Measurements from ENCODE around the gene USP26. TPM values are rescaled to one million over a fixed set of nuclear protein-coding genes. Genes with fewer than 3 reads are reported as not detected.
"Not testable (repeated sequence)": the region's sequence is repeated elsewhere in the genome, so short reads cannot be mapped to it uniquely, and the experiment has no call there.

USP26 gene
- polyA plus RNA-seq, 2 of the 4 experiments (the other 2 are of a cell fraction), result not detected

- POLR2A ChIA-PET, result no interaction called here
- CTCF ChIA-PET, result no interaction called here
- ATAC-seq (no peak), FAIRE-seq (no peak), DNase-seq (ENCODE audit: low read depth in 1 of 2, low spot score in 1 of 2) (no peak)
- no peak overlapping the region for H3K4me3 ChIP-seq
- TF ChIP-seq BHLHE40 (IDR thresholded peaks at IDR 0.05; ENCODE audit: low read depth, low read length) (no peak), CHD2 (IDR thresholded peaks at IDR 0.05; ENCODE audit: low read length, partially characterized antibody) (no peak), JUN (IDR thresholded peaks at IDR 0.05) (no peak), BCL3 (IDR thresholded peaks at IDR 0.05) (no peak), ZC3H11A (IDR thresholded peaks at IDR 0.05) (no peak), SREBF2 (IDR thresholded peaks at IDR 0.05) (no peak), HDAC2 (IDR thresholded peaks at IDR 0.05) (no peak), CBX2 (IDR thresholded peaks at IDR 0.05; ENCODE audit: borderline replicate concordance, low read depth) (no peak), CBX8 (IDR thresholded peaks at IDR 0.05) (no peak), TFCP2L1 (CRISPR knock-in tag; IDR thresholded peaks at IDR 0.05) (no peak), ELK1 (IDR thresholded peaks at IDR 0.05; ENCODE audit: low read depth, low read length) (no peak), POLR2A (IDR thresholded peaks at IDR 0.05; ENCODE audit: low read length) (no peak), EHMT2 (IDR thresholded peaks at IDR 0.05; ENCODE audit: low read depth) (no peak), E2F6 (IDR thresholded peaks at IDR 0.05; ENCODE audit: borderline replicate concordance, low read depth) (no peak), MYC (IDR thresholded peaks at IDR 0.05; ENCODE audit: borderline replicate concordance, low read length) (no peak), FOSB (CRISPR knock-in tag; IDR thresholded peaks at IDR 0.05) (no peak), HES2 (IDR thresholded peaks at IDR 0.05) (no peak), USF2 (IDR thresholded peaks at IDR 0.05) (no peak), HOXB13 (CRISPR knock-in tag; IDR thresholded peaks at IDR 0.05; ENCODE audit: low read depth) (no peak), NPAS2 (CRISPR knock-in tag; IDR thresholded peaks at IDR 0.05; ENCODE audit: borderline replicate concordance) (no peak)
- no peak overlapping the region for H3K27ac ChIP-seq
- H3K4me1 ChIP-seq, result no peaks in the 10 kb centered on the region
- H3K9me3 ChIP-seq, result no peaks in the 10 kb centered on the region
- no peak overlapping the region for H3K4me2 ChIP-seq
These were observed 7.5 kb downstream of the USP26 start for GRCh38 chrX:133089411-133089810.

GRCh38 chrX:133085785-133086184, 11.1 kb downstream of the USP26 start:
- no peak overlapping the region for H3K4me2 ChIP-seq
- H3K27ac ChIP-seq, result no peak overlapping the region
- POLR2A ChIA-PET, result no interaction called here
- H3K9me3 ChIP-seq, result no peaks in the 10 kb centered on the region
- 4% methylated on average over 3 of the region's 3 CpGs for WGBS (ENCODE audit: missing lambda C conversion rate)
- no peaks in the 10 kb centered on the region for H3K4me1 ChIP-seq
- DNase-seq (ENCODE audit: low read depth in 1 of 2, low spot score in 1 of 2) (no peak), ATAC-seq (no peak), FAIRE-seq (no peak)
- TF ChIP-seq CTCF (IDR thresholded peaks at IDR 0.05) (no peak), POLR2A (IDR thresholded peaks at IDR 0.05; ENCODE audit: low read length) (no peak), E2F6 (IDR thresholded peaks at IDR 0.05; ENCODE audit: borderline replicate concordance, low read depth) (no peak), EHMT2 (IDR thresholded peaks at IDR 0.05; ENCODE audit: low read depth) (no peak), ZFP36 (IDR thresholded peaks at IDR 0.05; ENCODE audit: borderline replicate concordance, partially characterized antibody) (no peak), NFE2L2 (conservative IDR thresholded peaks at IDR 0.05; ENCODE audit: low read length) (no peak), ZSCAN20 (CRISPR knock-in tag; IDR thresholded peaks at IDR 0.05) (no peak), CEBPB (IDR thresholded peaks at IDR 0.05) (no peak), ZC3H11A (IDR thresholded peaks at IDR 0.05) (no peak), ESRRA (IDR thresholded peaks at IDR 0.05; ENCODE audit: borderline replicate concordance, low read length) (no peak), PHF8 (IDR thresholded peaks at IDR 0.05; ENCODE audit: borderline replicate concordance, low read depth) (no peak), HOXB13 (CRISPR knock-in tag; IDR thresholded peaks at IDR 0.05; ENCODE audit: low read depth) (no peak), HEYL (CRISPR knock-in tag; IDR thresholded peaks at IDR 0.05) (no peak), MAX (IDR thresholded peaks at IDR 0.05) (no peak), FOSB (CRISPR knock-in tag; IDR thresholded peaks at IDR 0.05) (no peak), HES2 (IDR thresholded peaks at IDR 0.05) (no peak)
- CTCF ChIA-PET, result no interaction called here
- no peak overlapping the region for H3K4me3 ChIP-seq

- POLR2A ChIA-PET; CTCF ChIA-PET; DNase-seq (ENCODE audit: low read depth in 1 of 2, low spot score in 1 of 2); ATAC-seq; H3K4me3 ChIP-seq; H3K27ac ChIP-seq; H3K4me2 ChIP-seq; H3K4me1 ChIP-seq; H3K9me3 ChIP-seq: not testable (repeated sequence)
- WGBS (ENCODE audit: missing lambda C conversion rate), result 40% methylated on average over 4 of the region's 4 CpGs
- peak; percentile 23 for FAIRE-seq
These were observed 11.9 kb downstream of the USP26 start for GRCh38 chrX:133085056-133085455.
